K562 (cell line): ENCODE results near the gene HDAC1. TPM values are rescaled to one million over a fixed set of nuclear protein-coding genes. Genes with fewer than 3 reads are reported as not detected.

Source experiments
- ATAC-seq: fragments of 200-7000 bp; cut with Tn5 transposase; 3 replicates; pipeline ENCODE4 v1.9.1; 2020; ENCODE audit warnings: moderate library complexity
- BruUV-seq: library from RNA; stranded (reverse); fragments of 400-500 nt; replicated peaks from 2 replicates; lab custom pipeline; 2021; lab: Mats Ljungman, UMichigan
- CTCF ChIA-PET: fragments of 300-600 bp; formaldehyde crosslinking; extraction: SDS; loops from one replicate; lab custom pipeline; 2021; ENCODE audit warnings: low intra/inter-chr PET ratio; lab: Yijun Ruan, JAX
- POLR2A ChIA-PET: fragments of 300-600, 350-650 bp; sonication (Branson Sonifier 250); formaldehyde crosslinking; extraction: SDS; loops from one replicate; lab custom pipeline; 2021; ENCODE audit warnings: antibody characterized with exemption, inconsistent platforms; lab: Yijun Ruan, JAX
- DNase-seq, 4 experiments: peaks; one replicate each; pipeline versions ENCODE4 v3.0.0 to v3.0.0-alpha.2; 2011 to 2018; ENCODE audit warnings: low spot score in 3 of 4, mixed read lengths in 3 of 4; ENCODE audit errors: extremely low read depth in 1 of 4
- FAIRE-seq: peaks from 2 replicates; lab custom pipeline; 2011; peaks lifted over from hg19 to GRCh38; lab: Jason Lieb, UNC
- H2AFZ ChIP-seq: 2 replicates; pipeline ENCODE4 v1.6.0; 2011; ENCODE audit warnings: low read depth, low read length, control low read depth, inconsistent platforms
- H3K27ac ChIP-seq: fragments of 200-600 bp; 3 replicates; pipeline ENCODE4 v1.8.0; 2011; ENCODE audit warnings: low read depth, mild to moderate bottlenecking, control low read depth, inconsistent platforms, low read length, moderate library complexity, mixed read lengths; ENCODE audit errors: extremely low read depth
- H3K27me3 ChIP-seq, 2 experiments: fragments of 300-600 bp in 1 of 2; 2 replicates in 1 of 2; 3 replicates in 1 of 2; pipeline versions ENCODE4 v1.6.0 to v1.8.0; 2011; ENCODE audit warnings: inconsistent platforms in 2 of 2, low read length in 2 of 2, mild to moderate bottlenecking in 1 of 2, mixed read lengths in 1 of 2, moderate library complexity in 1 of 2; ENCODE audit not compliant: control insufficient read depth in 2 of 2, insufficient read depth in 2 of 2
- H3K36me3 ChIP-seq: fragments of 300-600 bp; 3 replicates; pipeline ENCODE4 v1.8.0; 2011; ENCODE audit warnings: mild to moderate bottlenecking, low read length, inconsistent platforms; ENCODE audit not compliant: control insufficient read depth, insufficient read depth
- H3K4me1 ChIP-seq, 2 experiments: fragments of 200-600 bp in 1 of 2; replicated peaks in 1 of 2; 2 replicates in 1 of 2; 3 replicates in 1 of 2; pipeline versions ENCODE4 v1.5.1 to v1.8.0; 2011; ENCODE audit warnings: inconsistent platforms in 2 of 2, low read length in 2 of 2, mild to moderate bottlenecking in 1 of 2, mixed read lengths in 1 of 2, moderate library complexity in 1 of 2; ENCODE audit not compliant: control insufficient read depth in 2 of 2, insufficient read depth in 2 of 2
- H3K4me2 ChIP-seq: 2 replicates; pipeline ENCODE4 v1.6.1; 2011; ENCODE audit warnings: low read length, control low read depth, inconsistent platforms, mixed read lengths; ENCODE audit not compliant: insufficient read depth
- H3K4me3 ChIP-seq: fragments of 200-600 bp; sonication (generic), shearing (Covaris generic); 2 replicates; pipeline ENCODE4 v1.5.1; 2016; ENCODE audit warnings: control low read depth, inconsistent platforms
- H3K79me2 ChIP-seq: fragments of 200-600 bp; 3 replicates; pipeline ENCODE4 v1.8.0; 2011; ENCODE audit warnings: low read length, inconsistent platforms; ENCODE audit not compliant: control insufficient read depth, insufficient read depth
- H3K9ac ChIP-seq, 2 experiments: 2 replicates each; pipeline versions ENCODE4 v1.6.0 to v1.6.1; 2011; ENCODE audit warnings: low read depth in 2 of 2, low read length in 2 of 2, control low read depth in 1 of 2, inconsistent platforms in 1 of 2, mild to moderate bottlenecking in 1 of 2, mixed read lengths in 1 of 2; ENCODE audit not compliant: insufficient read depth in 1 of 2
- H3K9me1 ChIP-seq: one replicate; pipeline ENCODE4 v1.6.0; 2011; ENCODE audit warnings: inconsistent platforms, mild to moderate bottlenecking, low read length, moderate library complexity; ENCODE audit not compliant: control insufficient read depth, insufficient read depth
- H3K9me3 ChIP-seq: replicated peaks from 2 replicates; pipeline ENCODE4 v1.5.1; 2011; ENCODE audit warnings: low read depth, low read length, inconsistent platforms; ENCODE audit not compliant: control insufficient read depth, insufficient read depth
- H4K20me1 ChIP-seq: replicated peaks from 2 replicates; pipeline ENCODE4 v1.6.1; 2011; ENCODE audit warnings: low read length, inconsistent platforms, mixed read lengths; ENCODE audit not compliant: control insufficient read depth, insufficient read depth
- ARID1B ChIP-seq: fragments of 450-650 bp; IDR thresholded peaks from 2 replicates; pipeline ENCODE4 v1.6.1; 2016; ENCODE audit warnings: antibody characterized with exemption, mild to moderate bottlenecking, inconsistent platforms
- ATF1 ChIP-seq, 2 experiments: fragments of 450-650 bp in 1 of 2; IDR thresholded peaks; 2 replicates each; pipeline ENCODE4 v1.6.1; 2016; ENCODE audit warnings: missing compliant biosample characterization in 1 of 2, missing genetic modification characterization in 1 of 2
- DPF2 ChIP-seq: fragments of 450-650 bp; IDR thresholded peaks from 2 replicates; pipeline ENCODE4 v1.6.1; 2016
- ETV1 ChIP-seq: fragments of 450-650 bp; conservative IDR thresholded peaks from 2 replicates; pipeline ENCODE4 v1.6.1; 2016; ENCODE audit warnings: missing genetic modification characterization, control low read depth, low read depth, missing compliant biosample characterization
- ETV6 ChIP-seq, 3 experiments: fragments of 150-350 bp in 1 of 3; sonication (generic) in 1 of 3; formaldehyde crosslinking in 1 of 3; IDR thresholded peaks; 2 replicates each; pipeline versions ENCODE4 v1.6.1 to v1.8.0; 2014 to 2022; ENCODE audit warnings: borderline replicate concordance in 2 of 3, low read depth in 2 of 3, antibody characterized with exemption in 1 of 3, low read length in 1 of 3, mild to moderate bottlenecking in 1 of 3, missing genetic modification reagents in 1 of 3
- FOS ChIP-seq: IDR thresholded peaks from 3 replicates; pipeline ENCODE4 v1.6.1; 2011; ENCODE audit not compliant: insufficient read length; ENCODE audit errors: extremely low read depth
- HCFC1 ChIP-seq: IDR thresholded peaks from 2 replicates; pipeline ENCODE4 v1.6.1; 2012; ENCODE audit warnings: low read depth, low read length, improper control_type of control experiment
- MLLT1 ChIP-seq, 2 experiments: fragments of 450-650 bp; IDR thresholded peaks; 2 replicates each; pipeline ENCODE4 v1.6.1; 2016
- NKRF ChIP-seq: fragments of 450-650 bp; IDR thresholded peaks from 2 replicates; pipeline ENCODE4 v1.6.1; 2016; ENCODE audit warnings: borderline replicate concordance
- PRDM10 ChIP-seq: fragments of 450-650 bp; IDR thresholded peaks from 2 replicates; pipeline ENCODE4 v1.6.1; 2018; ENCODE audit not compliant: partially characterized antibody
- RAD21 ChIP-seq, 2 experiments: fragments of 250-450 bp in 1 of 2; fragments of 450-650 bp in 1 of 2; sonication (Bioruptor Pico) in 1 of 2; formaldehyde crosslinking in 1 of 2; IDR thresholded peaks in 1 of 2; conservative IDR thresholded peaks in 1 of 2; 2 replicates each; pipeline versions ENCODE4 v1.4.0 to v1.8.0; 2020 to 2022; ENCODE audit warnings: mild to moderate bottlenecking in 2 of 2, moderate library complexity in 1 of 2
- RB1 ChIP-seq: fragments of 450-650 bp; IDR thresholded peaks from 2 replicates; pipeline ENCODE4 v1.6.1; 2017; ENCODE audit warnings: low read depth, mild to moderate bottlenecking
- SMARCA5 ChIP-seq: fragments of 450-650 bp; IDR thresholded peaks from 2 replicates; pipeline ENCODE4 v1.6.1; 2016
- TCF3 ChIP-seq: sonication (generic); formaldehyde crosslinking; IDR thresholded peaks from 2 replicates; pipeline ENCODE4 v1.4.0; 2020; ENCODE audit warnings: mild to moderate bottlenecking, missing genetic modification reagents
- WGBS: fragments of 100-300 bp; shearing (Covaris generic); methylation state at CpG from one replicate; pipeline ENCODE4 v1.1.6; 2016; ENCODE audit warnings: low coverage, mixed read lengths; ENCODE audit not compliant: insufficient coverage; ENCODE audit errors: missing lambda C conversion rate; 5-methylcytosine and 5-hydroxymethylcytosine counted together
- in situ Hi-C: fragments of 300-500 bp; cut with MboI; formaldehyde crosslinking; loops from 4 replicates; pipeline ENCODE4 v1.15.0; 2018; ENCODE audit warnings: inconsistent platforms, mixed read lengths
- intact Hi-C: fragments of 100-400 bp; cut with micrococcal nuclease; formaldehyde crosslinking; loops from 2 replicates; pipeline ENCODE4 v1.14.2; 2022
- polyA plus RNA-seq, 8 experiments: library from polyadenylated mRNA; depleted of rRNA in 4 of 8; stranded (reverse) in 5 of 8; unstranded in 3 of 8; fragments of >200 nt; fragmentation: Nextera tagmentation in 2 of 8; fragmentation: Illumina TruSeq in 1 of 8; extraction: Ambion mirVana in 2 of 8; extraction: Trizol in 1 of 8; gene quantifications; 2 replicates each; pipeline versions ENCODE4 v1.2.1 to v1.2.3, GENCODE V29; 2011 to 2014; ENCODE audit warnings: inconsistent platforms in 1 of 8, missing spikeins in 1 of 8
- total RNA-seq, 7 experiments: library from RNA; depleted of rRNA in 6 of 7; stranded (reverse); fragments of >200 nt in 6 of 7; fragmentation: Illumina TruSeq in 2 of 7; extraction: Trizol in 2 of 7; gene quantifications; 2 replicates each; pipeline versions ENCODE4 v1.2.1 to v1.2.3, GENCODE V29; 2011 to 2021; ENCODE audit warnings: low replicate concordance in 1 of 7

HDAC1 gene
- total and polyA plus RNA-seq, 9 of the 15 experiments (the other 6 are each of a cell fraction or from before 2014, with no cell fraction given), result 169 to 384 (median 193) TPM

GRCh38 chr1:32242341-32242851, 49.5 kb upstream of the HDAC1 start:
- Histone ChIP-seq H3K4me1 (peaks cover 15 to 25% of the 10 kb centered on the region in 2 experiments; a peak in 4 of 5 replicates), H3K27ac (no peak overlapping the region), H3K9ac (peak overlapping the region in 1 of 2 experiments; percentile 2; a peak in 1 of 4 replicates), H3K4me3 (no peak overlapping the region), H2AFZ (peak overlapping the region; percentile 21), H3K9me3 (no peaks in the 10 kb centered on the region), H4K20me1 (no peaks in the 10 kb centered on the region), H3K36me3 (no peaks in the 10 kb centered on the region), H3K79me2 (no peaks in the 10 kb centered on the region), H3K9me1 (no peaks in the 10 kb centered on the region), H3K27me3 (no peaks in the 10 kb centered on the region), H3K4me2 (no peak overlapping the region)
- peak; percentile 48 for ATAC-seq
- FAIRE-seq, result peak; percentile 79
- DNase-seq, result peak in 3 of 4 experiments; percentile 13 to 46 (median 25)
- BruUV-seq, result no TSS peak
- 15% methylated on average over 6 of the region's 7 CpGs for WGBS
- in situ Hi-C loops, result no loop called here
- ChIA-PET POLR2A (interaction anchor here (0.5 to 1.1 kb wide), 6 partner anchors 10 to 235 kb away, joined by 3 to 8 read pairs (median 4); no protein-coding TSS in a partner anchor), CTCF (no interaction called here)
- intact Hi-C loops, result no loop called here
- TF ChIP-seq PRDM10, result peak; percentile 15
- no peak for TF ChIP-seq RB1
- no peak for TF ChIP-seq FOS
- TF ChIP-seq ETV1 (tag), result 0 out of 2 replicates have a peak, but pooled peaks have one; percentile 20
- peak in 1 of 2 experiments; percentile 69; a peak in 2 of 4 replicates for TF ChIP-seq ETV6 (IDR thresholded peaks at IDR 0.05; ENCODE audit: borderline replicate concordance in 1 of 2, low read depth in 2 of 2, low read length in 1 of 2)
- TF ChIP-seq ETV6 (CRISPR knock-in tag; IDR thresholded peaks at IDR 0.05; ENCODE audit: borderline replicate concordance), result no peak
- peak; percentile 40; the same call in 1 of the 2 replicates for TF ChIP-seq DPF2
- 0 out of 2 replicates have a peak, but pooled peaks have one; percentile 37 for TF ChIP-seq NKRF
- peak in 1 of 2 experiments; percentile 9; a peak in 1 of 4 replicates for TF ChIP-seq RAD21 (CRISPR knock-in tag; conservative IDR thresholded peaks at IDR 0.05 in 1 of 2, IDR thresholded peaks at IDR 0.05 in 1 of 2)
- no peak for TF ChIP-seq TCF3 (CRISPR knock-in tag)
- TF ChIP-seq SMARCA5, result peak; percentile 73; the same call in 1 of the 2 replicates
- TF ChIP-seq ARID1B, result peak; percentile 39; the same call in 1 of the 2 replicates
- TF ChIP-seq MLLT1 (IDR thresholded peaks at IDR 0.05), result 0 out of 4 replicates have a peak, but pooled peaks of 1 of the 2 experiments have one; percentile 21
- TF ChIP-seq ATF1 (CRISPR knock-in tag; IDR thresholded peaks at IDR 0.05), result no peak
- TF ChIP-seq ATF1 (tag; IDR thresholded peaks at IDR 0.05), result no peak
- no peak for TF ChIP-seq HCFC1
